ENCODE results near the gene PUM2.

The PUM2 gene

GRCh38 chr2:20224716-20225293, 125.8 kb downstream of the PUM2 start, which contains the start of gene SDC1:
Gene SDC1 (minus strand): TSS chr2:20225130. CDS start chr2:20224867, 263 bp downstream.
- Histone ChIP-seq H3K4me1 (ENCODE audit: control insufficient read depth, low read depth, low read length) (peaks cover 6% of the 10 kb centered on the region), H2AK5ac (ENCODE audit: low read length) (no peak within 1 kb of the TSS), H3K23ac (ENCODE audit: low read length) (peak within 1 kb of the TSS; percentile 71), H2BK5ac (ENCODE audit: low read length) (peak within 1 kb of the TSS; percentile 34), H3K36me3 (ENCODE audit: control insufficient read depth, insufficient read depth, low read length) (no peaks in the 10 kb centered on the region), H3K18ac (ENCODE audit: low read length) (peak within 1 kb of the TSS; percentile 90), H3K27me3 (ENCODE audit: insufficient read depth, low read length, poor library complexity) (no peaks in the 10 kb centered on the region), H4K5ac (ENCODE audit: low read length) (no peak within 1 kb of the TSS), H3K79me2 (ENCODE audit: control insufficient read depth, insufficient read depth, low read length) (peaks cover 18% of the 10 kb centered on the region), H3K9ac (ENCODE audit: low read length) (peak within 1 kb of the TSS; percentile 89), H4K8ac (ENCODE audit: low read depth, low read length) (peak within 1 kb of the TSS; percentile 57), H3K79me1 (ENCODE audit: low read length) (peaks cover 14% of the 10 kb centered on the region), H3K4ac (ENCODE audit: low read depth, low read length) (peak within 1 kb of the TSS; percentile 78), H3K4me2 (ENCODE audit: low read length) (peak within 1 kb of the TSS; percentile 82), H3K4me3 (ENCODE audit: low read length) (peak within 1 kb of the TSS; percentile 74), H3K56ac (ENCODE audit: low read length) (peak within 1 kb of the TSS; percentile 92), H3K27ac (ENCODE audit: low read depth, low read length) (peak within 1 kb of the TSS; percentile 22), H2BK15ac (replicated peaks; ENCODE audit: low read depth) (no peak within 1 kb of the TSS), H2BK120ac (ENCODE audit: low read depth, low read length) (peak within 1 kb of the TSS; percentile 88)
- no CpG with 5 or more reads among the region's 65 CpGs for WGBS (ENCODE audit: extremely low coverage, insufficient coverage, low lambda C conversion rate)
- peak; percentile 80 for DNase-seq

- Histone ChIP-seq H3K23ac (ENCODE audit: low read length) (peak overlapping the region; percentile 71), H3K4ac (ENCODE audit: low read depth, low read length) (peak overlapping the region; percentile 78), H3K36me3 (ENCODE audit: control insufficient read depth, insufficient read depth, low read length) (no peaks in the 10 kb centered on the region), H3K4me3 (ENCODE audit: low read length) (peak overlapping the region; percentile 74), H3K9ac (ENCODE audit: low read length) (peak overlapping the region; percentile 89), H3K56ac (ENCODE audit: low read length) (peak overlapping the region; percentile 92), H2BK120ac (ENCODE audit: low read depth, low read length) (peak overlapping the region; percentile 88), H3K79me2 (ENCODE audit: control insufficient read depth, insufficient read depth, low read length) (peaks cover 22% of the 10 kb centered on the region), H3K27ac (ENCODE audit: low read depth, low read length) (peak overlapping the region; percentile 22), H2AK5ac (ENCODE audit: low read length) (no peak overlapping the region), H3K4me2 (ENCODE audit: low read length) (peak overlapping the region; percentile 82), H3K18ac (ENCODE audit: low read length) (peak overlapping the region; percentile 90), H2BK15ac (replicated peaks; ENCODE audit: low read depth) (no peak overlapping the region), H3K27me3 (ENCODE audit: insufficient read depth, low read length, poor library complexity) (no peaks in the 10 kb centered on the region), H4K5ac (ENCODE audit: low read length) (no peak overlapping the region), H3K79me1 (ENCODE audit: low read length) (peaks cover 16% of the 10 kb centered on the region), H3K4me1 (ENCODE audit: control insufficient read depth, low read depth, low read length) (peaks cover 6% of the 10 kb centered on the region), H2BK5ac (ENCODE audit: low read length) (peak overlapping the region; percentile 34), H4K8ac (ENCODE audit: low read depth, low read length) (peak overlapping the region; percentile 57)
- no CpG with 5 or more reads among the region's 70 CpGs for WGBS (ENCODE audit: extremely low coverage, insufficient coverage, low lambda C conversion rate)
- DNase-seq = no peak
These were observed 126.4 kb downstream of the PUM2 start for GRCh38 chr2:20224164-20224715.

- Histone ChIP-seq H4K8ac (ENCODE audit: low read depth, low read length) (peak overlapping the region; percentile 68), H3K18ac (ENCODE audit: low read length) (peak overlapping the region; percentile 90), H3K36me3 (ENCODE audit: control insufficient read depth, insufficient read depth, low read length) (no peaks in the 10 kb centered on the region), H3K27ac (ENCODE audit: low read depth, low read length) (no peak overlapping the region), H3K27me3 (ENCODE audit: insufficient read depth, low read length, poor library complexity) (no peaks in the 10 kb centered on the region), H2AK5ac (ENCODE audit: low read length) (no peak overlapping the region), H3K9ac (ENCODE audit: low read length) (peak overlapping the region; percentile 89), H3K4me1 (ENCODE audit: control insufficient read depth, low read depth, low read length) (peaks cover 6% of the 10 kb centered on the region), H3K23ac (ENCODE audit: low read length) (peak overlapping the region; percentile 71), H3K4ac (ENCODE audit: low read depth, low read length) (peak overlapping the region; percentile 78), H2BK120ac (ENCODE audit: low read depth, low read length) (peak overlapping the region; percentile 88), H2BK5ac (ENCODE audit: low read length) (peak overlapping the region; percentile 34), H3K4me2 (ENCODE audit: low read length) (peak overlapping the region; percentile 82), H3K79me1 (ENCODE audit: low read length) (peaks cover 19% of the 10 kb centered on the region), H3K4me3 (ENCODE audit: low read length) (peak overlapping the region; percentile 74), H4K5ac (ENCODE audit: low read length) (no peak overlapping the region), H2BK15ac (replicated peaks; ENCODE audit: low read depth) (no peak overlapping the region), H3K56ac (ENCODE audit: low read length) (peak overlapping the region; percentile 92), H3K79me2 (ENCODE audit: control insufficient read depth, insufficient read depth, low read length) (peaks cover 24% of the 10 kb centered on the region)
- peak; percentile 50 for DNase-seq
- WGBS (ENCODE audit: extremely low coverage, insufficient coverage, low lambda C conversion rate) = no CpG with 5 or more reads among the region's 66 CpGs
These were observed 127.1 kb downstream of the PUM2 start for GRCh38 chr2:20223407-20224163.

- Histone ChIP-seq H3K9ac (ENCODE audit: low read length) (peak overlapping the region; percentile 89), H2BK120ac (ENCODE audit: low read depth, low read length) (no peak overlapping the region), H3K23ac (ENCODE audit: low read length) (no peak overlapping the region), H3K79me1 (ENCODE audit: low read length) (peaks cover 23% of the 10 kb centered on the region), H3K27ac (ENCODE audit: low read depth, low read length) (no peak overlapping the region), H3K79me2 (ENCODE audit: control insufficient read depth, insufficient read depth, low read length) (peaks cover 28% of the 10 kb centered on the region), H3K36me3 (ENCODE audit: control insufficient read depth, insufficient read depth, low read length) (no peaks in the 10 kb centered on the region), H3K4me1 (ENCODE audit: control insufficient read depth, low read depth, low read length) (peaks cover 6% of the 10 kb centered on the region), H2AK5ac (ENCODE audit: low read length) (no peak overlapping the region), H4K5ac (ENCODE audit: low read length) (no peak overlapping the region), H2BK15ac (replicated peaks; ENCODE audit: low read depth) (no peak overlapping the region), H3K4me2 (ENCODE audit: low read length) (peak overlapping the region; percentile 20), H3K18ac (ENCODE audit: low read length) (no peak overlapping the region), H3K56ac (ENCODE audit: low read length) (peak overlapping the region; percentile 92), H3K4me3 (ENCODE audit: low read length) (no peak overlapping the region), H2BK5ac (ENCODE audit: low read length) (no peak overlapping the region), H3K27me3 (ENCODE audit: insufficient read depth, low read length, poor library complexity) (no peaks in the 10 kb centered on the region), H3K4ac (ENCODE audit: low read depth, low read length) (peak overlapping the region; percentile 43), H4K8ac (ENCODE audit: low read depth, low read length) (no peak overlapping the region)
- no CpG with 5 or more reads among the region's 21 CpGs for WGBS (ENCODE audit: extremely low coverage, insufficient coverage, low lambda C conversion rate)
- peak; percentile 61 for DNase-seq
These were observed 127.8 kb downstream of the PUM2 start for GRCh38 chr2:20222769-20223406.

GRCh38 chr2:20222014-20222768, 128.5 kb downstream of the PUM2 start:
- Histone ChIP-seq H3K23ac (ENCODE audit: low read length) (no peak overlapping the region), H3K56ac (ENCODE audit: low read length) (peak overlapping the region; percentile 92), H3K4me2 (ENCODE audit: low read length) (no peak overlapping the region), H3K27ac (ENCODE audit: low read depth, low read length) (no peak overlapping the region), H3K36me3 (ENCODE audit: control insufficient read depth, insufficient read depth, low read length) (no peaks in the 10 kb centered on the region), H3K4me1 (ENCODE audit: control insufficient read depth, low read depth, low read length) (peaks cover 6% of the 10 kb centered on the region), H3K4ac (ENCODE audit: low read depth, low read length) (no peak overlapping the region), H2BK120ac (ENCODE audit: low read depth, low read length) (no peak overlapping the region), H3K79me1 (ENCODE audit: low read length) (peaks cover 28% of the 10 kb centered on the region), H3K79me2 (ENCODE audit: control insufficient read depth, insufficient read depth, low read length) (peaks cover 31% of the 10 kb centered on the region), H4K5ac (ENCODE audit: low read length) (no peak overlapping the region), H3K27me3 (ENCODE audit: insufficient read depth, low read length, poor library complexity) (no peaks in the 10 kb centered on the region), H4K8ac (ENCODE audit: low read depth, low read length) (no peak overlapping the region), H3K4me3 (ENCODE audit: low read length) (no peak overlapping the region), H3K9ac (ENCODE audit: low read length) (no peak overlapping the region), H2AK5ac (ENCODE audit: low read length) (no peak overlapping the region), H3K18ac (ENCODE audit: low read length) (no peak overlapping the region), H2BK15ac (replicated peaks; ENCODE audit: low read depth) (no peak overlapping the region), H2BK5ac (ENCODE audit: low read length) (no peak overlapping the region)
- no peak for DNase-seq
- WGBS (ENCODE audit: extremely low coverage, insufficient coverage, low lambda C conversion rate) = no CpG with 5 or more reads among the region's 1 CpG

All from mesendoderm (in vitro differentiated cells).